ENCODE results near the gene VSX2. TPM values are rescaled to one million over a fixed set of nuclear protein-coding genes. Genes with fewer than 3 reads are reported as not detected.

VSX2 gene
- total and polyA plus RNA-seq, 2 of the 13 experiments (the other 11 are each of a cell fraction or from before 2014, with no cell fraction given) = 0.05 TPM; not detected in 1

GRCh38 chr14:74296037-74296467 lies 56.8 kb downstream of the VSX2 start (continued):
- no peak for TF ChIP-seq TRAFD1 (CRISPR knock-in tag; IDR thresholded peaks at IDR 0.05; ENCODE audit: borderline replicate concordance)
- no peak for TF ChIP-seq FOXJ3 (CRISPR knock-in tag; IDR thresholded peaks at IDR 0.05; ENCODE audit: borderline replicate concordance)
- TF ChIP-seq ZNF232 (CRISPR knock-in tag; IDR thresholded peaks at IDR 0.05; ENCODE audit: borderline replicate concordance) = peak; percentile 53; the same call in 1 of the 2 replicates
- TF ChIP-seq ARID4A (CRISPR knock-in tag; IDR thresholded peaks at IDR 0.05; ENCODE audit: borderline replicate concordance) = peak; percentile 81; the same call in 1 of the 2 replicates
- TF ChIP-seq ZNF44 (CRISPR knock-in tag; IDR thresholded peaks at IDR 0.05) = no peak; the same call in 1 of the 2 replicates
- TF ChIP-seq KLF12 (CRISPR knock-in tag; IDR thresholded peaks at IDR 0.05; ENCODE audit: borderline replicate concordance) = no peak
- TF ChIP-seq ZBTB7A (CRISPR knock-in tag; IDR thresholded peaks at IDR 0.05) = peak; percentile 77; the same call in 1 of the 2 replicates
- TF ChIP-seq ZNF251 (CRISPR knock-in tag; IDR thresholded peaks at IDR 0.05) = no peak
- peak in 1 of 2 experiments; percentile 56; a peak in 1 of 4 replicates for TF ChIP-seq ATF4 (CRISPR knock-in tag; IDR thresholded peaks at IDR 0.05)
- peak; percentile 69 for TF ChIP-seq RXRA (CRISPR knock-in tag; IDR thresholded peaks at IDR 0.05)
- no peak for TF ChIP-seq ZNF7 (CRISPR knock-in tag; IDR thresholded peaks at IDR 0.05)
- no peak for TF ChIP-seq ZNF512 (CRISPR knock-in tag; IDR thresholded peaks at IDR 0.05)
- TF ChIP-seq GABPA (IDR thresholded peaks at IDR 0.05; ENCODE audit: low read depth, low read length) = no peak
- TF ChIP-seq GABPA (CRISPR knock-in tag; IDR thresholded peaks at IDR 0.05; ENCODE audit: low read depth) = peak; percentile 71
- peak; percentile 52; the same call in 1 of the 2 replicates for TF ChIP-seq ZNF546 (CRISPR knock-in tag; conservative IDR thresholded peaks at IDR 0.05)
- TF ChIP-seq ZNF687 (CRISPR knock-in tag; IDR thresholded peaks at IDR 0.05) = peak; percentile 100

All from HepG2 (cell line).